ENCODE results near the gene UQCR10. TPM values are rescaled to one million over a fixed set of nuclear protein-coding genes. Genes with fewer than 3 reads are reported as not detected.

The UQCR10 gene
- total and polyA plus RNA-seq, 7 experiments from 2014 or later: 30.9 to 310 (median 54.3) TPM

- POLR2A ChIA-PET: no interaction called here
- no peak for ATAC-seq
- Mint-ChIP-seq H3K36me3 (peaks cover 0 to 33% (median 0%) of the 10 kb centered on the region in 5 donors), H3K9me3 (no peaks in the 10 kb centered on the region), H3K27me3 (no peaks in the 10 kb centered on the region), H3K27ac (no peak overlapping the region), H3K4me1 (peaks cover 0 to 3% (median 0%) of the 10 kb centered on the region in 7 donors), H3K4me3 (no peak overlapping the region)
- H3K4me1 ChIP-seq (ENCODE audit: control insufficient read depth in 2 of 2, insufficient read depth in 2 of 2, low read length in 2 of 2): no peaks in the 10 kb centered on the region
- no peak for DNase-seq
- no peaks in the 10 kb centered on the region for H3K27me3 ChIP-seq (ENCODE audit: control insufficient read depth in 2 of 2, insufficient read depth in 2 of 2, low read length in 2 of 2)
- no peak overlapping the region for H3K4me3 ChIP-seq (ENCODE audit: low read length)
- peaks cover 0 to 57% (median 0%) of the 10 kb centered on the region in 3 experiments for H3K36me3 ChIP-seq (ENCODE audit: control insufficient read depth in 2 of 3, insufficient read depth in 3 of 3, low read length in 3 of 3)
- intact Hi-C loops (cut with micrococcal nuclease): no loop called here
- CTCF ChIA-PET: no interaction called here
- H3K9me3 ChIP-seq (ENCODE audit: control insufficient read depth in 2 of 3, low read length in 3 of 3): no peaks in the 10 kb centered on the region
- H3K27ac ChIP-seq (ENCODE audit: low read depth, low read length): no peak overlapping the region
Measured at GRCh38 chr22:29735416-29735815, 31.8 kb upstream of the UQCR10 start.

- DNase-seq (no peak), ATAC-seq (no peak)
- no peaks in the 10 kb centered on the region for H3K4me1 ChIP-seq (ENCODE audit: control insufficient read depth in 2 of 2, insufficient read depth in 2 of 2, low read length in 2 of 2)
- peaks cover 0 to 61% (median 1%) of the 10 kb centered on the region in 3 experiments for H3K36me3 ChIP-seq (ENCODE audit: control insufficient read depth in 2 of 3, insufficient read depth in 3 of 3, low read length in 3 of 3)
- Mint-ChIP-seq H3K4me3 (no peak overlapping the region), H3K9me3 (no peaks in the 10 kb centered on the region), H3K27ac (no peak overlapping the region), H3K27me3 (no peaks in the 10 kb centered on the region), H3K4me1 (peaks cover 0 to 5% (median 4%) of the 10 kb centered on the region in 7 donors), H3K36me3 (peaks cover 1 to 44% (median 4%) of the 10 kb centered on the region in 5 donors)
- intact Hi-C loops (cut with micrococcal nuclease): no loop called here
- ChIA-PET CTCF (no interaction called here), POLR2A (no interaction called here)
- H3K4me3 ChIP-seq (ENCODE audit: low read length): no peak overlapping the region
- no peaks in the 10 kb centered on the region for H3K27me3 ChIP-seq (ENCODE audit: control insufficient read depth in 2 of 2, insufficient read depth in 2 of 2, low read length in 2 of 2)
- no peak overlapping the region for H3K27ac ChIP-seq (ENCODE audit: low read depth, low read length)
- H3K9me3 ChIP-seq (ENCODE audit: control insufficient read depth in 2 of 3, low read length in 3 of 3): no peaks in the 10 kb centered on the region
Measured at GRCh38 chr22:29737251-29738117, 29.7 kb upstream of the UQCR10 start.

- intact Hi-C loops (cut with micrococcal nuclease): no loop called here
- Histone ChIP-seq H3K9me3 (ENCODE audit: control insufficient read depth in 2 of 3, low read length in 3 of 3) (no peaks in the 10 kb centered on the region), H3K4me3 (ENCODE audit: low read length) (no peak overlapping the region), H3K4me1 (ENCODE audit: control insufficient read depth in 2 of 2, insufficient read depth in 2 of 2, low read length in 2 of 2) (no peaks in the 10 kb centered on the region), H3K27me3 (ENCODE audit: control insufficient read depth in 2 of 2, insufficient read depth in 2 of 2, low read length in 2 of 2) (no peaks in the 10 kb centered on the region), H3K36me3 (ENCODE audit: control insufficient read depth in 2 of 3, insufficient read depth in 3 of 3, low read length in 3 of 3) (peaks cover 0 to 60% (median 5%) of the 10 kb centered on the region in 3 experiments), H3K27ac (ENCODE audit: low read depth, low read length) (no peak overlapping the region)
- Mint-ChIP-seq H3K27ac (no peak overlapping the region), H3K27me3 (no peaks in the 10 kb centered on the region), H3K36me3 (peaks cover 1 to 47% (median 4%) of the 10 kb centered on the region in 5 donors), H3K4me1 (peaks cover 0 to 6% (median 4%) of the 10 kb centered on the region in 7 donors), H3K9me3 (no peaks in the 10 kb centered on the region), H3K4me3 (no peak overlapping the region)
- CTCF ChIA-PET: interaction anchor here (0.7 kb wide), 1 partner anchor 48 kb away, joined by 3 read pairs; no protein-coding TSS in a partner anchor
- DNase-seq (no peak), ATAC-seq (no peak)
- POLR2A ChIA-PET: no interaction called here
Measured at GRCh38 chr22:29738118-29738815, 28.9 kb upstream of the UQCR10 start.

- Mint-ChIP-seq H3K27ac (peak overlapping the region in 1 of 9 donors; percentile 23), H3K9me3 (no peaks in the 10 kb centered on the region), H3K27me3 (no peaks in the 10 kb centered on the region), H3K4me1 (peaks cover 0 to 6% (median 4%) of the 10 kb centered on the region in 7 donors), H3K36me3 (peaks cover 1 to 46% (median 4%) of the 10 kb centered on the region in 5 donors), H3K4me3 (no peak overlapping the region)
- H3K9me3 ChIP-seq (ENCODE audit: control insufficient read depth in 2 of 3, low read length in 3 of 3): no peaks in the 10 kb centered on the region
- H3K27me3 ChIP-seq (ENCODE audit: control insufficient read depth in 2 of 2, insufficient read depth in 2 of 2, low read length in 2 of 2): no peaks in the 10 kb centered on the region
- DNase-seq: no peak
- CTCF ChIA-PET: interaction anchor here (0.7 kb wide), 1 partner anchor 49 kb away, joined by 3 read pairs; no protein-coding TSS in a partner anchor
- no peaks in the 10 kb centered on the region for H3K4me1 ChIP-seq (ENCODE audit: control insufficient read depth in 2 of 2, insufficient read depth in 2 of 2, low read length in 2 of 2)
- H3K27ac ChIP-seq (ENCODE audit: low read depth, low read length): no peak overlapping the region
- POLR2A ChIA-PET: no interaction called here
- intact Hi-C loops (cut with micrococcal nuclease): no loop called here
- ATAC-seq: no peak
- H3K4me3 ChIP-seq (ENCODE audit: low read length): no peak overlapping the region
- H3K36me3 ChIP-seq (ENCODE audit: control insufficient read depth in 2 of 3, insufficient read depth in 3 of 3, low read length in 3 of 3): peaks cover 0 to 50% (median 5%) of the 10 kb centered on the region in 3 experiments
Measured at GRCh38 chr22:29739346-29739875, 27.8 kb upstream of the UQCR10 start.

GRCh38 chr22:29740216-29740615, 27.0 kb upstream of the UQCR10 start:
- no peak for ATAC-seq
- no peaks in the 10 kb centered on the region for H3K9me3 Mint-ChIP-seq
- H3K36me3 ChIP-seq (ENCODE audit: control insufficient read depth in 2 of 3, insufficient read depth in 3 of 3, low read length in 3 of 3): peaks cover 0 to 53% (median 5%) of the 10 kb centered on the region in 3 experiments
- ChIA-PET POLR2A (no interaction called here), CTCF (no interaction called here)
- no peak for DNase-seq
- peaks cover 1 to 48% (median 5%) of the 10 kb centered on the region in 5 donors for H3K36me3 Mint-ChIP-seq
- intact Hi-C loops (cut with micrococcal nuclease): no loop called here
- no peaks in the 10 kb centered on the region for H3K4me1 ChIP-seq (ENCODE audit: control insufficient read depth in 2 of 2, insufficient read depth in 2 of 2, low read length in 2 of 2)
- H3K4me3 Mint-ChIP-seq: no peak overlapping the region
- peaks cover 0 to 6% (median 4%) of the 10 kb centered on the region in 7 donors for H3K4me1 Mint-ChIP-seq
- no peak overlapping the region for H3K27ac ChIP-seq (ENCODE audit: low read depth, low read length)
- H3K27me3 ChIP-seq (ENCODE audit: control insufficient read depth in 2 of 2, insufficient read depth in 2 of 2, low read length in 2 of 2): no peaks in the 10 kb centered on the region
- H3K27ac Mint-ChIP-seq: no peak overlapping the region
- H3K9me3 ChIP-seq (ENCODE audit: control insufficient read depth in 2 of 3, low read length in 3 of 3): no peaks in the 10 kb centered on the region
- no peak overlapping the region for H3K4me3 ChIP-seq (ENCODE audit: low read length)
- H3K27me3 Mint-ChIP-seq: no peaks in the 10 kb centered on the region

- Mint-ChIP-seq H3K27ac (no peak overlapping the region), H3K4me1 (peaks cover 0 to 6% (median 4%) of the 10 kb centered on the region in 7 donors), H3K9me3 (no peaks in the 10 kb centered on the region), H3K36me3 (peaks cover 4 to 46% (median 8%) of the 10 kb centered on the region in 5 donors), H3K4me3 (no peak overlapping the region), H3K27me3 (no peaks in the 10 kb centered on the region)
- Histone ChIP-seq H3K4me3 (ENCODE audit: low read length) (no peak overlapping the region), H3K27me3 (ENCODE audit: control insufficient read depth in 2 of 2, insufficient read depth in 2 of 2, low read length in 2 of 2) (no peaks in the 10 kb centered on the region), H3K36me3 (ENCODE audit: control insufficient read depth in 2 of 3, insufficient read depth in 3 of 3, low read length in 3 of 3) (peaks cover 0 to 61% (median 5%) of the 10 kb centered on the region in 3 experiments), H3K4me1 (ENCODE audit: control insufficient read depth in 2 of 2, insufficient read depth in 2 of 2, low read length in 2 of 2) (no peaks in the 10 kb centered on the region), H3K27ac (ENCODE audit: low read depth, low read length) (no peak overlapping the region), H3K9me3 (ENCODE audit: control insufficient read depth in 2 of 3, low read length in 3 of 3) (no peaks in the 10 kb centered on the region)
- POLR2A ChIA-PET: no interaction called here
- ATAC-seq: no peak
- intact Hi-C loops (cut with micrococcal nuclease): no loop called here
- DNase-seq: no peak
- CTCF ChIA-PET: no interaction called here
Measured at GRCh38 chr22:29741926-29742325, 25.2 kb upstream of the UQCR10 start.
